ENCODE data around the gene CELSR2. TPM values are rescaled to one million over a fixed set of nuclear protein-coding genes. Genes with fewer than 3 reads are reported as not detected.

The CELSR2 gene
- polyA plus RNA-seq, 5 donors = 9.6 to 17.0 (median 13.5) TPM

DNA sequence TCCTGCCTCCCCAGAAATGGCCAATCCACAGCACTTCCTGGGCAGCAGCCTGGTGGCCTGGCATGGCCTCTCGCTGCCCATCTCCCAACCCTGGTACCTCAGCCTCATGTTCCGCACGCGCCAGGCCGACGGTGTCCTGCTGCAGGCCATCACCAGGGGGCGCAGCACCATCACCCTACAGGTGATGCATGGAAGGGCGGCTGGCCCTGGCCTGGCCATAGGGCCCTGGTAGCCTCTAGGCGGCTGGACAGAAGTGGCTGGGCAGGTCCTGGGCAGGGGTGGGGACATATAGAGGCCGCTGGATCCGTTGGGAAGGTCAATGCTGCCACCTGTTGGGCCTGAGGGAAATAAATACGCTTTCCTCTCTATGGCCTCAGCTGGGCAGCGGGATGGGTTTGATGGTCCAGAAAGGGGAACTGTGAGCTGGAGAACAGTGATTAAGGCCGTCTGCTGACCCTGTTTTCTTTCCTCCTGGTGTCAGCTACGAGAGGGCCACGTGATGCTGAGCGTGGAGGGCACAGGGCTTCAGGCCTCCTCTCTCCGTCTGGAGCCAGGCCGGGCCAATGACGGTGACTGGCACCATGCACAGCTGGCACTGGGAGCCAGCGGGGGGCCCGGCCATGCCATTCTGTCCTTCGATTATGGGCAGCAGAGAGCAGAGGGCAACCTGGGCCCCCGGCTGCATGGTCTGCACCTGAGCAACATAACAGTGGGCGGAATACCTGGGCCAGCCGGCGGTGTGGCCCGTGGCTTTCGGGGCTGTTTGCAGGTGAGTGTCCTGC, 14.4 kb downstream of the CELSR2 start:
- peak; percentile 71 to 74 for DNase-seq

DNA sequence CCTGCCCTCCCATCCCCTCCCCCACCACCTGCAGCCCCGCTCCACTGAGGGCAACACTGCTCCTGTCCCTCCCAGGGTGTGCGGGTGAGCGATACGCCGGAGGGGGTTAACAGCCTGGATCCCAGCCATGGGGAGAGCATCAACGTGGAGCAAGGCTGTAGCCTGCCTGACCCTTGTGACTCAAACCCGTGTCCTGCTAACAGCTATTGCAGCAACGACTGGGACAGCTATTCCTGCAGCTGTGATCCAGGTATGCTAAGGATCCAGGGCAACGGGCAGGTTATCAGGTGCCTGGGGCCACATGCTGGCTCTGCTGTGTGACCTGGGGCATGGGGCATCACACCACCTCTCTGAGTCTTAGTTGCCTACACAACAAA, 15.0 kb downstream of the CELSR2 start:
- DNase-seq = no peak

DNA sequence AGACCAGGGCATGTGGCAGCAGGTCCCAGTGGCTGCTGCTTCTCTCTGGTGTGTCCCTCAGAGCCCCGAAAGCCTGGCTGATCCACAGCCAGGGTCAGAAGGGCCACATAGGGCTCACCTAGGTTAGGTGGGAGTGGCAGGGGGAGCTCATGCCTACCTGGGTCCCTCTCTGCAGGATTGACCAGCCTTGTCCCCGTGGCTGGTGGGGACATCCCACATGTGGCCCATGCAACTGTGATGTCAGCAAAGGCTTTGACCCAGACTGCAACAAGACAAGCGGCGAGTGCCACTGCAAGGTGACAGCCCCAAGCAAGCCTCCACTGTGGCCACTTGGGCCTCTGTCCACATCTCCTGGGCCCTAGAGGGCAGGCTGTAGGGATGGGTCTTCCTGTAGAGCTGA, 15.7 kb downstream of the CELSR2 start:
- DNase-seq = no peak

DNA sequence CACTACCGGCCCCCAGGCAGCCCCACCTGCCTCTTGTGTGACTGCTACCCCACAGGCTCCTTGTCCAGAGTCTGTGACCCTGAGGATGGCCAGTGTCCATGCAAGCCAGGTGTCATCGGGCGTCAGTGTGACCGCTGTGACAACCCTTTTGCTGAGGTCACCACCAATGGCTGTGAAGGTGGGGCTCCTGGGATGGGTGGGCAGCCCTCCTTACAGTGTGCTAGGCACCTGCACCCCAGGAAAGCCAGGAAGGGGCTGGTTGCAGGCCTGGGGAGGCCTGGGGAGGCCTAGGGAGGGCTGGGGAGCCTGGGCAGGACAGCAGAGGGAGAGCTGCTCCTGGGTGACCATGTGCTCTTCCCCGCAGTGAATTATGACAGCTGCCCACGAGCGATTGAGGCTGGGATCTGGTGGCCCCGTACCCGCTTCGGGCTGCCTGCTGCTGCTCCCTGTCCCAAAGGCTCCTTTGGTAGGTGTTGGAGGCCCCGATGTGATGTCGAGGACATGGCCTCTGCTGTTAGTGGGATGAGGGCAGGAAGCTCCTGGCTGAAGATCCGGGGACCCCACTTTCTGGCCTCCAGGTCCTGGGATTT, 16.5 kb downstream of the CELSR2 start:
- DNase-seq = no peak

DNA sequence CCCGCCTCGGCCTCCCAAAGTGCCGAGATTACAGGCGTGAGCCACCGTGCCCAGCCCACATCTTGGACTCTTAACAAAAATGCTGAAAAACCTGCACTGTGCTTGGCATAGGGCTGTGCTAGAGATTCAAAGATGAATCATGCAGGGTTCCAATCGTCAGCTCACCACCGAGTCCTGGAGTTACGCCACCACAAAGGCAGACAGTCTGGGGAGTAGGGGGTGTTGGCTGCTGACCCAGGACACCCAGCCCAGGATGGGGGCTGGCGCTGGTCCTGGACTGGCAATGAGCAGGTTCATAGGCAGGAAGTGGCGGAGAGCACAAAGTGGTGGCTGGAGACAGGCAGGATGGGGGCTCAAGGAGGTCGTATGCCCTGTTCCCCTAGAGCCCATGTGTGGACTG, 17.6 kb downstream of the CELSR2 start:
- no peak for DNase-seq

DNA sequence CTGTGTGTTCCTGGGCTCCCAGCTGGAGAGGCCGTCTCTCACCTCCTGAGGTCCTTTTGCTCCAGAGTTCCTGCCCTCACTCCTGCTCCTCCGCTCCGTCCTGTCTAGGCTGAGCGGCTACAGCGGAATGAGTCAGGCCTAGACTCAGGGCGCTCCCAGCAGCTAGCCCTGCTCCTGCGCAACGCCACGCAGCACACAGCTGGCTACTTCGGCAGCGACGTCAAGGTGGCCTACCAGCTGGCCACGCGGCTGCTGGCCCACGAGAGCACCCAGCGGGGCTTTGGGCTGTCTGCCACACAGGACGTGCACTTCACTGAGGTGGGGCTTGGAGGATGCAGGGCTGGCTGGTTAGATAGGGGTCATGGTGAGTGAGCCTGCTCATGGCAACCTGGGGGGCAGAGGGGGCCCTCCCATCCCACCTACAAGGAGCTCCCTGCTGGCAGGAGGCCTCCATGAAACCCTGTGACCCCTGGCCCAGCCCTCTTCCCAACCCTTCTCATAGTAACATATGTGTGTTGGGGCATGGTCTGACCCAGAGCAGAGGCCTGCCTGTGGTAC, 18.5 kb downstream of the CELSR2 start:
- DNase-seq = no peak

DNA sequence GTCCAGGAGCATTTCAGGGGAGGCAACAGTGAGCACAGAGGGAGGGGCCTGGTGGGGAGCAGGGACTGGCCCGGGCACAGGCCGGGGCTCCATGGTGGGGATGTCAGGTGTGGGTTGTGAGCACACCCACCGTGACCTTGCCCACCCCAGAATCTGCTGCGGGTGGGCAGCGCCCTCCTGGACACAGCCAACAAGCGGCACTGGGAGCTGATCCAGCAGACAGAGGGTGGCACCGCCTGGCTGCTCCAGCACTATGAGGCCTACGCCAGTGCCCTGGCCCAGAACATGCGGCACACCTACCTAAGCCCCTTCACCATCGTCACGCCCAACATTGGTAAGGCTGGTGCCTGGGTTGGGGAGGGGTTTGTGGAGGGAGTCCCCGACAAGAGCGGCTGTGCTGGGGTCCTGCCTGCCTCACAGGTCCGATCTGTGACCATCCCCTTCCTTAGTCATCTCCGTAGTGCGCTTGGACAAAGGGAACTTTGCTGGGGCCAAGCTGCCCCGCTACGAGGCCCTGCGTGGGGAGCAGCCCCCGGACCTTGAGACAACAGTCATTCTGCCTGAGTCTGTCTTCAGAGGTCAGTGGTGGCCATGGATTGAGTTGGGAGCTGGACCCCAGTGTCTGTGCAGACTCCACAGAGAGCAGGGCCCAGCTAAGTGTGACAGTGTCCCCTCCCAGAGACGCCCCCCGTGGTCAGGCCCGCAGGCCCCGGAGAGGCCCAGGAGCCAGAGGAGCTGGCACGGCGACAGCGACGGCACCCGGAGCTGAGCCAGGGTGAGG, 19.3 kb downstream of the CELSR2 start:
- no peak for DNase-seq

DNA sequence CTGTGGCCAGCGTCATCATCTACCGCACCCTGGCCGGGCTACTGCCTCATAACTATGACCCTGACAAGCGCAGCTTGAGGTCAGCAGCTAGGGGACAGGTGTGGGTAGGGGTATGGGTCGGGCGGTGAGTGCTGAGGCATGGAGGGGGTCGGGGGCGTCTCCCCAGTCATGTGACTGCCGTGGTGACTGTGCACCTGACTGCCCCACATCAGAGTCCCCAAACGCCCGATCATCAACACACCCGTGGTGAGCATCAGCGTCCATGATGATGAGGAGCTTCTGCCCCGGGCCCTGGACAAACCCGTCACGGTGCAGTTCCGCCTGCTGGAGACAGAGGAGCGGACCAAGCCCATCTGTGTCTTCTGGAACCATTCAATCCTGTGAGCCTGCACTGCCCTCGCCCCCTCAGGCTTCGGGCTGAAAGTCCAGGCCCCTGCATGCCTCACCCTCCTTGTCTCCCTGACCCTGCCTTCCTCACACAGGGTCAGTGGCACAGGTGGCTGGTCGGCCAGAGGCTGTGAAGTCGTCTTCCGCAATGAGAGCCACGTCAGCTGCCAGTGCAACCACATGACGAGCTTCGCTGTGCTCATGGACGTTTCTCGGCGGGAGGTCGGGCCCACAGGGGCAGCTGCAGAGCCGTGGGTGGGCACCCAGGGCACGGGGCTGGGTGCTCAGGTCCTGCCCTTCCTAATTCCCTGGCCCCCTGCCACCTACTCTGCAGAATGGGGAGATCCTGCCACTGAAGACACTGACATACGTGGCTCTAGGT, 20.1 kb downstream of the CELSR2 start:
- no peak for DNase-seq

DNA sequence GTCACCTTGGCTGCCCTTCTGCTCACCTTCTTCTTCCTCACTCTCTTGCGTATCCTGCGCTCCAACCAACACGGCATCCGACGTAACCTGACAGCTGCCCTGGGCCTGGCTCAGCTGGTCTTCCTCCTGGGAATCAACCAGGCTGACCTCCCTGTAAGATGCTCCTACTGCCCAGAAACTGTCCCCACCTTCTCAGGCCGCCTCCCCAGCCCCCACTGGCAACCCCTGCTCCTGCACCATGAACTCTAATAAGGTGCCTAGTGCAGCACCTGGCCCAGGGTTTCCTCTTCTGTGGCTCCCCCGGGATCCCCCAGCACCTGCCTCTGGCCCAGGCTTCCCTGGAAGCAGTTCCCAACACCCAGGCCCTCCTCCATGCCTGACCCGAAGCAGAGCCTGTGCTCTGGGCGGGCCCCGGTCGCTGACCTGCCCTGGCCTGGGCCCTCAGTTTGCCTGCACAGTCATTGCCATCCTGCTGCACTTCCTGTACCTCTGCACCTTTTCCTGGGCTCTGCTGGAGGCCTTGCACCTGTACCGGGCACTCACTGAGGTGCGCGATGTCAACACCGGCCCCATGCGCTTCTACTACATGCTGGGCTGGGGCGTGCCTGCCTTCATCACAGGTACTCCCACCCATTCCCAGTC, 20.8 kb downstream of the CELSR2 start:
- DNase-seq = no peak

DNA sequence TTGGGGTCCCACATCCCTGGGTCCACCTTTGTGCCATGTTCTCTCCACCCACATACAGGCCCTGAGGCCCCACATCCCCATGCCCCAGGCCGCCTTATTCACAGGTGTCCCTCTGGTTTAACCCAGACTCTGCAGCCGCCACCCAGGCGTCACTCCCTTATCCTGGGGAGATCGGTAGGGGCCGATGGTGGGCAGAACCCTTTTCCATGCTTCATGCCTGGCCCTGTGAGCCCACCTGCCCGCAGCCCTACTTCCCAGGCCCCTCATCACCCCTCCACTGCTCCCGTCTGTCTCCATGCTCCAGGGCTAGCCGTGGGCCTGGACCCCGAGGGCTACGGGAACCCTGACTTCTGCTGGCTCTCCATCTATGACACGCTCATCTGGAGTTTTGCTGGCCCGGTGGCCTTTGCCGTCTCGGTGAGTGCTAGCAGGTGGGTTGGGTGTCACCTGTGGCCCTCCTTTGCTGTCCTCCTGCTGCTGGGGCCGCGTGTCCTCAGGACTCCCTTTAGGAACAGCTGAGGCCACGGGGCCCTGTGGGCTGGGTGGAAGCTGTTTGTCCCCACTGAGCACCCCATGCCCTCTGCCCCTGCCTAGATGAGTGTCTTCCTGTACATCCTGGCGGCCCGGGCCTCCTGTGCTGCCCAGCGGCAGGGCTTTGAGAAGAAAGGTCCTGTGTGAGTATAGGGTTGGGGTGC, 21.4 kb downstream of the CELSR2 start:
- DNase-seq = no peak

DNA sequence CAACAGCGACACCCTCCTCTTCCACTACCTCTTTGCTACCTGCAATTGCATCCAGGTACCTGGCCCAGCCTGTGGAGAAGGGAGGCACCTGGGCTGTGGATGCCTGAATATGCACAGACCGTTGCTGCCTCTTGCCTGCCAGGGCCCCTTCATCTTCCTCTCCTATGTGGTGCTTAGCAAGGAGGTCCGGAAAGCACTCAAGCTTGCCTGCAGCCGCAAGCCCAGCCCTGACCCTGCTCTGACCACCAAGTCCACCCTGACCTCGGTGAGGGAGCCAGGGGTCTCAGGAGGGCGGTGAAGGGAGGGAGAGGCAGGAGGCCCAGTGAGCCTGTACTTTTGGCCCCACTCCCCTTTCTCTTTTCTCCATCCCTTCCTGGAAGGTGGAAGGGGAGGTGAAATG, 22.1 kb downstream of the CELSR2 start:
- no peak for DNase-seq

DNA sequence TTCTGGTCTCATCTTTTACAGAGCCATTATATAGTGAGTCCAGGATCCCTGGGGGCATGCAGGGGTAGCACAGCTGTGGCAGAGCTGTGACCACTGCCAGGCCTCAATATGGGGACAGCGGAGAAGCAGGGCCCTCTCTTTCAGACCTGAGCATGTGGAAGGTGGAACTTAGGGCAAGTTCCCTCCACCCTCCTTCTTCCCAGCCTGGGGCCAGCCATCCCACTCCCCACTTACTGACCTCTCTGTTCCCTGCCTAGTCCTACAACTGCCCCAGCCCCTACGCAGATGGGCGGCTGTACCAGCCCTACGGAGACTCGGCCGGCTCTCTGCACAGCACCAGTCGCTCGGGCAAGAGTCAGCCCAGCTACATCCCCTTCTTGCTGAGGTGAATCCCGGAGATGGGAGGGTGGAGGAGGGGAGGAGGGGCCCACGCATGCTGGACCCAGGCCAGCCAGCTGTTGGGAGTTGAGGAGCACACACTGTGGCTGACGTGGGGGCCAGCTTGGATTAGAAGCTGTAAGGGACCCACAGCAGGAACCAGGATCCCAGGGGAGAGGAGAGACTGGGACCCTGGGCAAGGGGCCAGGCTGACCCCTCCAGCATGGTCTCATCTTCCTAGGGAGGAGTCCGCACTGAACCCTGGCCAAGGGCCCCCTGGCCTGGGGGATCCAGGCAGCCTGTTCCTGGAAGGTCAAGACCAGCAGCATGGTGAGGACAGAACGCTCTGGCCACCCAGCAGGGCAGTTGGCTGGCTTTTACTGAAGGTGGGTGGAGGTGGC, 22.9 kb downstream of the CELSR2 start:
- DNase-seq = no peak

DNA sequence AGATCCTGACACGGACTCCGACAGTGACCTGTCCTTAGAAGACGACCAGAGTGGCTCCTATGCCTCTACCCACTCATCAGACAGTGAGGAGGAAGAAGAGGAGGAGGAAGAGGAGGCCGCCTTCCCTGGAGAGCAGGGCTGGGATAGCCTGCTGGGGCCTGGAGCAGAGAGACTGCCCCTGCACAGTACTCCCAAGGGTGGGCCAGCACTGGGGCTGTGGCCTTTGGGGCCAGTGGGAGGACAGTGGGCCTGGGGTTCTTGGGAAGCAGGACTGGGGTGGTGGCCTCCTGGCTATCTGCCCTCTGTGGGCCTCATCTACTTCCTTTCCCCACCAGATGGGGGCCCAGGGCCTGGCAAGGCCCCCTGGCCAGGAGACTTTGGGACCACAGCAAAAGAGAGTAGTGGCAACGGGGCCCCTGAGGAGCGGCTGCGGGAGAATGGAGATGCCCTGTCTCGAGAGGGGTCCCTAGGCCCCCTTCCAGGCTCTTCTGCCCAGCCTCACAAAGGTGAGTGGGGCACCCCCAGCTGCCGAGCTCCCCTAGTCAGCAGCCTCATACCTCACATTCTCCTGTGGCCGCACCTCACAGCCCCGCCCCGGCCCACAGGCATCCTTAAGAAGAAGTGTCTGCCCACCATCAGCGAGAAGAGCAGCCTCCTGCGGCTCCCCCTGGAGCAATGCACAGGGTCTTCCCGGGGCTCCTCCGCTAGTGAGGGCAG, 23.6 kb downstream of the CELSR2 start:
- DNase-seq = no peak

DNA sequence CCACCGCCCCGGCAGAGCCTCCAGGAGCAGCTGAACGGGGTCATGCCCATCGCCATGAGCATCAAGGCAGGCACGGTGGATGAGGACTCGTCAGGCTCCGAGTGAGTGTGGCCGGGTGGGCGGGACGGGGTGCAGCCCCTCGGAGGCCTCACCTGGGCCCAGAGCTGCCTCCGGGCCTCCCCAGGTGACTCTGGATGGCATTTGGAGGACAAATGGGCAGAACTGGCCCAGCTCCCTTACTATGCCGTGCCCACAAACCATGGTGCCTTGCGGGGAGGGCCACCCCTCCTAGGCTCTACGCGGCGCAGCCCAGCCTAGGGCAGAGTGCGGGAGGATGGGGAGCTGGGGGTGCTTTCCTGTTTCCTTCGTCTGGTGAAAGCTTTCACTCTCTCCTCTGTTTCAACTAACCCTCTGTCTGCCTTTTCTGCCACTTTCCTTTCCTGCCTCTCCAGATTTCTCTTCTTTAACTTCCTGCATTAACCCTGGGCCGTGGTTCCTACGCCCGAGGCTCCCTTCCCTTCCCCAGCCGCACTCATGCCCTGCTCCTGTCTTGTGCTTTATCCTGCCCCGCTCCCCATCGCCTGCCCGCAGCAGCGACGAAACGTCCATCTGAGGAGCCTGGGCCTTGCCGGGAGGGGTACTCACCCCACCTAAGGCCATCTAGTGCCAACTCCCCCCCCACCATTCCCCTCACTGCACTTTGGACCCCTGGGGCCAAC, 24.4 kb downstream of the CELSR2 start:
- no peak for DNase-seq

DNA sequence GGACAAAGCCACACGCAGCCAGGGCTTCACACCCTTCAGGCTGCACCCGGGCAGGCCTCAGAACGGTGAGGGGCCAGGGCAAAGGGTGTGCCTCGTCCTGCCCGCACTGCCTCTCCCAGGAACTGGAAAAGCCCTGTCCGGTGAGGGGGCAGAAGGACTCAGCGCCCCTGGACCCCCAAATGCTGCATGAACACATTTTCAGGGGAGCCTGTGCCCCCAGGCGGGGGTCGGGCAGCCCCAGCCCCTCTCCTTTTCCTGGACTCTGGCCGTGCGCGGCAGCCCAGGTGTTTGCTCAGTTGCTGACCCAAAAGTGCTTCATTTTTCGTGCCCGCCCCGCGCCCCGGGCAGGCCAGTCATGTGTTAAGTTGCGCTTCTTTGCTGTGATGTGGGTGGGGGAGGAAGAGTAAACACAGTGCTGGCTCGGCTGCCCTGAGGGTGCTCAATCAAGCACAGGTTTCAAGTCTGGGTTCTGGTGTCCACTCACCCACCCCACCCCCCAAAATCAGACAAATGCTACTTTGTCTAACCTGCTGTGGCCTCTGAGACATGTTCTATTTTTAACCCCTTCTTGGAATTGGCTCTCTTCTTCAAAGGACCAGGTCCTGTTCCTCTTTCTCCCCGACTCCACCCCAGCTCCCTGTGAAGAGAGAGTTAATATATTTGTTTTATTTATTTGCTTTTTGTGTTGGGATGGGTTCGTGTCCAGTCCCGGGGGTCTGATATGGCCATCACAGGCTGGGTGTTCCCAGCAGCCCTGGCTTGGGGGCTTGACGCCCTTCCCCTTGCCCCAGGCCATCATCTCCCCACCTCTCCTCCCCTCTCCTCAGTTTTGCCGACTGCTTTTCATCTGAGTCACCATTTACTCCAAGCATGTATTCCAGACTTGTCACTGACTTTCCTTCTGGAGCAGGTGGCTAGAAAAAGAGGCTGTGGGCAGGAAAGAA, 25.5 kb downstream of the CELSR2 start:
- DNase-seq = peak in 1 of 2 donors; percentile 67

DNA sequence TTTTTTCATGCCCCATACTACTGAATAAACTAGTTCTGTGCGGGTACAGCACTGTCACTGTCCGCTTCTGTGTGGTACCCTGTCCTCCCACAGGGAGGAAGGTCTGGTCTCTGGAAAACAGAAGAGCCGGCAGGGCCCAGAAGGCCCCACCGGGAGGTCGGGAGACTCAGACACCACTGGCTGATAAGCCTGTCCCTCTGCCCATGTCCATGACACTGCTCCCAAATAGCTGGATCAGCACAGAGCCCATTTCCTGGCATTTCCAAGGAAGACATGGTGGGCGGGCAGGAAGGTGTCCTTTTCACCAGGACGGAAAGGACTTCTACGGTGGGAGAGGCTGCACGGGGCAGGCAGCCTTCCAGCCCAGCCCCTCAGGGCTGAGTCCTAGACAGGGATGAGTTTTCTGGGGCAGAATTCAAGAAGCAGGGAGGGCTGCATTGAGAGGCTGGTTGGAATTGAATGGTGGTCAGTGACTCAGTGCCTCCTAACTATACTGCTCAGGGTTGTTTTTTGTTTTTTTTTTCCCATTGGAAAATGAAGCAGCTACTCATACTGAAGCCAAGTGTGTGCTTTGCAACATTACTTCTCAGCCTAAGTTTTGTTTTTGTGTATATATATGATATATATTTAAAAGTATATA, 26.5 kb downstream of the CELSR2 start:
- no peak for DNase-seq
